Ovary (tissue), 9 donors: ENCODE results near the gene PTRH2. TPM values are rescaled to one million over a fixed set of nuclear protein-coding genes. Genes with fewer than 3 reads are reported as not detected.

Experiments used
- DNase-seq, 5 donors: peaks; one replicate each; pipeline ENCODE4 v3.0.0-alpha.2; 2019 to 2020
- H3K27ac ChIP-seq, 2 donors: fragments of 200-600 bp; one replicate each; pipeline versions ENCODE4 v1.5.1 to v1.8.0; 2019 to 2022
- H3K27me3 ChIP-seq: fragments of 200-600 bp; one replicate; pipeline ENCODE4 v1.8.0; 2022
- H3K36me3 ChIP-seq: fragments of 200-600 bp; sonication (generic); one replicate; pipeline ENCODE4 v1.5.1; 2019
- H3K4me1 ChIP-seq: one replicate; pipeline ENCODE4 v1.8.1; 2013; ENCODE audit warnings: mild to moderate bottlenecking, moderate library complexity; ENCODE audit not compliant: insufficient read depth
- H3K4me3 ChIP-seq: fragments of 200-600 bp; sonication (generic); one replicate; pipeline ENCODE4 v1.5.1; 2017
- H3K9me3 ChIP-seq, 2 donors: fragments of 200-600 bp in 1 of 2; sonication (generic) in 1 of 2; one replicate each; pipeline versions ENCODE4 v1.5.1 to v1.8.1; 2013 to 2019; ENCODE audit warnings: mild to moderate bottlenecking in 1 of 2, moderate library complexity in 1 of 2
- EP300 ChIP-seq: sonication (generic); formaldehyde crosslinking; IDR thresholded peaks from one replicate; pipeline ENCODE4 v1.6.1; 2017; ENCODE audit warnings: antibody characterized with exemption
- POLR2A ChIP-seq: fragments of 450-650 bp; IDR thresholded peaks from one replicate; pipeline ENCODE4 v1.6.1; 2017; ENCODE audit warnings: antibody characterized with exemption, mild to moderate bottlenecking, moderate library complexity
- WGBS, 3 donors: extraction: QIAGEN DNeasy Blood & Tissue Kit in 1 of 3; methylation state at CpG; one replicate each; pipeline versions ENCODE4 v1.1.5 to v1.1.7; 2013 to 2017; 5-methylcytosine and 5-hydroxymethylcytosine counted together
- intact Hi-C, 4 donors: fragments of 100-400 bp; cut with DNase I; formaldehyde crosslinking; loops; one replicate each; pipeline versions ENCODE4 v1.11.0 to v1.15.1; 2022 to 2023
- polyA plus RNA-seq, 2 donors: library from polyadenylated mRNA; stranded (reverse); fragments of 200-250 nt in 1 of 2; fragments of 350-450 nt in 1 of 2; fragmentation: Illumina TruSeq in 1 of 2; extraction: RNeasy Lipid Tissue Mini Kit (QIAGEN cat#74804) in 1 of 2; gene quantifications; one replicate each; pipeline ENCODE4 v1.2.3, GENCODE V29; 2013 to 2014
- total RNA-seq, 7 donors: library from RNA; depleted of rRNA in 2 of 7; stranded (reverse); fragments of >200 nt in 2 of 7; fragmentation: NEBNext Ultra II Directional in 3 of 7; extraction: Animal tissue kit (Norgen Biotek cat#: 25700) in 3 of 7; gene quantifications; one replicate each; pipeline versions ENCODE4 v1.1.0 to v1.2.4, GENCODE V29; 2016 to 2023
- TF ChIP-seq, protein P1 (sequence below), 3 donors: fragments of 450-650 bp in 2 of 3; fragments of 200-600 bp in 1 of 3; IDR thresholded peaks; one replicate each; pipeline versions ENCODE4 v1.5.1 to v1.8.0; 2016 to 2022; ENCODE audit warnings: antibody characterized with exemption in 3 of 3, mild to moderate bottlenecking in 1 of 3
- donor health status: DM: no; HTN: no; CAD: no; lungs with moderate emphysema.
- donor health status: DM: no; HTN: no; CAD: no.
- donor health status: Bipolar disorder and iron deficiency.
- donor health status: DM: yes; HTN: yes; CAD: no.
- donor health status: DM: no; HTN: no; CAD: no.
- donor health status: DM: yes; HTN: yes; CAD: no.

PTRH2 gene
- total and polyA plus RNA-seq, 9 donors, result 11.9 to 28.2 (median 20.0) TPM

DNA sequence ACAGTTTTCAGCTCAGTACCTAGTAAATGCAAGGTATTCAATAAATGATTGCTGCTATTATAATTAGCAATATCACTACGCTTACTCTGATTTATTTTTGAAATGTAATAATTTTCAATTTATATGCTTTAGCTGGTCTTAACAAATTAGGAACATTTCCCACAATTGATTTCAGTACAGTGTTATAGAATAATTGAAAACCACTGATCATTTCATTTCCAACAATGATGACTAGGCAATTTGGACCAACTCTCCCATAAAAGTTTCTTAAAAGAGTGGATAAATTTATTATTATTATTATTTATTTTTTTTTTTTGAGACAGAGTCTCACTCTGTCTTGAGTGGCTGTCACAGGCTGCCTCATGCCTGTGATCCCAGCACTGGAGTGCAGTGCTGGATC lies 41.4 kb upstream of the PTRH2 start:
- 91 to 98% (median 95%) methylated on average over 1 of the region's 1 CpG for WGBS, 3 donors
- Histone ChIP-seq H3K4me1 (no peaks in the 10 kb centered on the region), H3K36me3 (no peaks in the 10 kb centered on the region), H3K27ac (no peak overlapping the region), H3K4me3 (no peak overlapping the region), H3K27me3 (no peaks in the 10 kb centered on the region), H3K9me3 (no peaks in the 10 kb centered on the region)
- DNase-seq, result no peak
- intact Hi-C loops, result loop anchor here in 2 of 4 donors (5.0 to 10.0 kb wide), 2 partner anchors 114 to 286 kb away; no protein-coding TSS in a partner anchor
- TF ChIP-seq POLR2A (no peak), EP300 (no peak)
- TF ChIP-seq, protein P1, sequence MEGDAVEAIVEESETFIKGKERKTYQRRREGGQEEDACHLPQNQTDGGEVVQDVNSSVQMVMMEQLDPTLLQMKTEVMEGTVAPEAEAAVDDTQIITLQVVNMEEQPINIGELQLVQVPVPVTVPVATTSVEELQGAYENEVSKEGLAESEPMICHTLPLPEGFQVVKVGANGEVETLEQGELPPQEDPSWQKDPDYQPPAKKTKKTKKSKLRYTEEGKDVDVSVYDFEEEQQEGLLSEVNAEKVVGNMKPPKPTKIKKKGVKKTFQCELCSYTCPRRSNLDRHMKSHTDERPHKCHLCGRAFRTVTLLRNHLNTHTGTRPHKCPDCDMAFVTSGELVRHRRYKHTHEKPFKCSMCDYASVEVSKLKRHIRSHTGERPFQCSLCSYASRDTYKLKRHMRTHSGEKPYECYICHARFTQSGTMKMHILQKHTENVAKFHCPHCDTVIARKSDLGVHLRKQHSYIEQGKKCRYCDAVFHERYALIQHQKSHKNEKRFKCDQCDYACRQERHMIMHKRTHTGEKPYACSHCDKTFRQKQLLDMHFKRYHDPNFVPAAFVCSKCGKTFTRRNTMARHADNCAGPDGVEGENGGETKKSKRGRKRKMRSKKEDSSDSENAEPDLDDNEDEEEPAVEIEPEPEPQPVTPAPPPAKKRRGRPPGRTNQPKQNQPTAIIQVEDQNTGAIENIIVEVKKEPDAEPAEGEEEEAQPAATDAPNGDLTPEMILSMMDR (IDR thresholded peaks at IDR 0.05), result no peak

GRCh38 chr17:59746849-59747445 lies 39.7 kb upstream of the PTRH2 start:
- 84 to 87% (median 87%) methylated on average over 4 of the region's 4 CpGs for WGBS, 3 donors
- Histone ChIP-seq H3K27me3 (no peaks in the 10 kb centered on the region), H3K27ac (no peak overlapping the region), H3K36me3 (no peaks in the 10 kb centered on the region), H3K4me1 (no peaks in the 10 kb centered on the region), H3K9me3 (no peaks in the 10 kb centered on the region), H3K4me3 (no peak overlapping the region)
- no peak for DNase-seq
- TF ChIP-seq, protein P1 (IDR thresholded peaks at IDR 0.05), result peak in 2 of 3 donors; percentile 61 to 64
- TF ChIP-seq POLR2A, result no peak
- intact Hi-C loops, result loop anchor here in 2 of 4 donors (5.0 to 10.0 kb wide), 2 partner anchors 115 to 288 kb away; no protein-coding TSS in a partner anchor

- no peaks in the 10 kb centered on the region for H3K9me3 ChIP-seq
- H3K27me3 ChIP-seq, result no peaks in the 10 kb centered on the region
- no peak overlapping the region for H3K27ac ChIP-seq
- no peak overlapping the region for H3K4me3 ChIP-seq
- TF ChIP-seq POLR2A (no peak), EP300 (no peak)
- TF ChIP-seq, protein P1 (IDR thresholded peaks at IDR 0.05), result no peak
- DNase-seq, result no peak
- no peaks in the 10 kb centered on the region for H3K36me3 ChIP-seq
- WGBS, 3 donors, result 94 to 97% (median 96%) methylated on average over 2 of the region's 2 CpGs
- intact Hi-C loops, result loop anchor here in 3 of 4 donors (2.0 to 10.0 kb wide), 3 partner anchors 116 to 290 kb away; no protein-coding TSS in a partner anchor
- H3K4me1 ChIP-seq, result no peaks in the 10 kb centered on the region
Measured at GRCh38 chr17:59745040-59745439, 37.8 kb upstream of the PTRH2 start.

GRCh38 chr17:59743842-59744241 lies 36.6 kb upstream of the PTRH2 start:
- intact Hi-C loops, result loop anchor here in 2 of 4 donors (2.0 to 10.0 kb wide), 3 partner anchors 117 to 291 kb away; no protein-coding TSS in a partner anchor
- 96 to 98% (median 97%) methylated on average over 4 of the region's 4 CpGs for WGBS, 3 donors
- DNase-seq, result no peak
- TF ChIP-seq POLR2A (no peak), EP300 (no peak)
- TF ChIP-seq, protein P1 (IDR thresholded peaks at IDR 0.05), result no peak
- no peak overlapping the region for H3K27ac ChIP-seq
- H3K4me3 ChIP-seq, result no peak overlapping the region
- H3K4me1 ChIP-seq, result no peaks in the 10 kb centered on the region
- no peaks in the 10 kb centered on the region for H3K9me3 ChIP-seq
- H3K27me3 ChIP-seq, result no peaks in the 10 kb centered on the region
- no peaks in the 10 kb centered on the region for H3K36me3 ChIP-seq
